GM18861 (cell line): ENCODE data around the gene CFB.
"Not testable (repeated sequence)": the region's sequence is repeated elsewhere in the genome, so short reads cannot be mapped to it uniquely, and the experiment has no call there.

Source experiments
- ATAC-seq: cut with Tn5 transposase; IDR thresholded peaks from one replicate; pipeline ENCODE4 v1.9.1; 2021; ENCODE audit not compliant: unreplicated experiment

The CFB gene

GRCh38 chr6:31970604-31971271 is 24.8 kb downstream of the CFB start:
- ATAC-seq: no peak

GRCh38 chr6:31971279-31971992 is 25.5 kb downstream of the CFB start:
- ATAC-seq: no peak

GRCh38 chr6:31971993-31972708 is 26.3 kb downstream of the CFB start, which contains the start of gene DXO:
DXO (minus strand) TSS chr6:31972138; CDS start chr6:31971675, 463 bp downstream.
- ATAC-seq: peak; percentile 76

DNA sequence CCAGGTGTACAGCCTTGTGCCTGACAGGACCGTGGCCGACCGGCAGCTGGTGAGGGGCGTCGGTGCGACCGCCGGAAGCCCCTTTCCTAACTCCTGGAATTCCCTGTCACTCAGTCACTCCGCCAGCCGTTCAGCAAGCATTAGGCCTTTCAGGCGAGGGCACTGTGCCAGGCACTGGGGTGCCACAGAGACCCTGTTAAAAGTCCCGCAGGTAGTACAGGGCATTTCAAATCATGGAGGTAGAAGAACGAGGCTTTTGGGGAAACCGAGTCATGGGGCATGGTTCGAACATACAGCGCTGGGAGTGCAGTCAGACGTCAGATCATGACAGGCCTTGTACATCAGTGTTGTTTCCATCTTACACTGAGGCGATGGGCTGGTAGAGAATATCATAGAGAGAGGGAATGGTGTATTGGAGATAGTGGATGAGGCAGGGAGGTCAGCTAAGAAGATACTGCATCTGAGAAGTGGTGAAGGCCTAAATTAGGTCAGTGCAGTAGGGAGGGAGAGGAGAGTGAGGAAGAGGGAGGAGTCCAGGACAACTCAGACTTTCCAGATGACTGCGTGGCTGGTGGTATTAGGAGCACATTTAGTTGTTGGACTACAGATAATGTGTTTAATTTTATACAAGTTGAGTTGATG is 26.9 kb downstream of the CFB start:
- ATAC-seq: no peak

- not testable (repeated sequence) for ATAC-seq
Measured at GRCh38 chr6:31976065-31976464, 30.2 kb downstream of the CFB start.

- no peak for ATAC-seq
Measured at GRCh38 chr6:31977816-31978431, 32.0 kb downstream of the CFB start.

DNA sequence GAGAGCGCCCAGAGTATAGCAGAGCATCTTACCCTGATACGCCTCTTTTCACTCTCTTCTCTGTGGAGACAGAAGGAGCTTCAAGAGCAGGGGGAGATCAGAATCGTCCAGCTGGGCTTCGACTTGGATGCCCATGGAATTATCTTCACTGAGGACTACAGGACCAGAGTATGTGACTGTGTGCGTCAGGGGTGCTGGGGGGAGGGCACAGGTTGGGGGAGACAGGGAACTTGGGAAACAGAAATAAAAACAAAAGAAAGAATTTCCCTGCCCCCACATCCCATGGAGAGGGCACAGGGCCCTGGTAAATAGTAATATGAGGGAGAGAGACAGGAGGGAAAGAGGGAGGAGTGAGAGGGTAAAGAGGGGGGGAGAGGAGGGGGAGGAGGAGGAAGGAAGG is 32.9 kb downstream of the CFB start:
- no peak for ATAC-seq

DNA sequence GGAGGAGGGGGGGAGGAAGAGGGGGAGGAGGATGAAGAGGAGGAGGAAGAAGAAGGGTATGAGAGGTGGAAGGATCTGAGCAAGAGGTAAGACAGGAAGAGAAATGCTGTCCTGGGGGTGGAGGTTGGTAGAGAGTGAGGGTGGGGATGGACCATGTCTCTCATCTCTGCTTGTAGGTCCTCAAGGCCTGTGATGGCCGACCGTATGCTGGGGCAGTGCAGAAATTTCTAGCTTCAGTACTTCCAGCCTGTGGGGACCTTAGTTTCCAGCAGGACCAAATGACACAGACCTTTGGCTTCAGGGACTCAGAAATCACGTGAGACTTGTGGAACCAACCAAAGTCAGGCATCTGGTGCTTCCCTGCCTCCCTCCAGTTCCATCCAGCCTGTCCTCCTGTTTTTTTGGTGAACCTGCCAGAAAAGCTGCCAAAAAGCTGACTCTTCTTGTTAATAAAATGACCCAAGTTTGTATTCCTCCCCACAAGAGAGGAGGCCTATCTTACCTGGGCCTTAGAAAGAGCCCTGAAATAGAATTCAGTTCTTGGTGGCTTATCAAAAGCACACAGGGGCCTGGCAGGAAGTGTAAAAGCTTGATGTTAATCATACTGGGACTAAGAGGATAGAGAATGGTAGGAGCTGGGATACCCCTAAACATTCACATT is 33.5 kb downstream of the CFB start:
- ATAC-seq: no peak

- ATAC-seq: not testable (repeated sequence)
Measured at GRCh38 chr6:31980195-31980876, 34.4 kb downstream of the CFB start.

DNA sequence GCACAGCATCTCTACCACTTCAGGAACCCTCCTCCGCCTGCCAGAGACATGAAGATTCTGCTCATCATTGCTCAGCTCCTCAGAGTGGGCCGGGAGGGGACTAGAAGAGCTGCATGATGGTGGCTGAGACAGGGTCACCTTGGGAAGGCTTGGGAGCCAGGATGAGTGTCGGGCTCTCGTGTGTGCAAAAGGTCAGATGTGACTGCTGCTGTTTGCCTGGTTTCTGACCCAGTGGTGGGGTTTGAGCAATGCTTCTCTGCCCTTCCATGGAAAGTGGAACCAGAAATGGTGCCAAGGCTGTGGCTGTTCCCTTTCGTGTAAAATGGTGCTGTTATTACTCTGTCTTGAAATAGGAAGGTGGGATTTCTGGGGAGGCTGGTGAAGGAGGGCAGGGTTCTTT is 35.1 kb downstream of the CFB start:
- ATAC-seq: not testable (repeated sequence)

DNA sequence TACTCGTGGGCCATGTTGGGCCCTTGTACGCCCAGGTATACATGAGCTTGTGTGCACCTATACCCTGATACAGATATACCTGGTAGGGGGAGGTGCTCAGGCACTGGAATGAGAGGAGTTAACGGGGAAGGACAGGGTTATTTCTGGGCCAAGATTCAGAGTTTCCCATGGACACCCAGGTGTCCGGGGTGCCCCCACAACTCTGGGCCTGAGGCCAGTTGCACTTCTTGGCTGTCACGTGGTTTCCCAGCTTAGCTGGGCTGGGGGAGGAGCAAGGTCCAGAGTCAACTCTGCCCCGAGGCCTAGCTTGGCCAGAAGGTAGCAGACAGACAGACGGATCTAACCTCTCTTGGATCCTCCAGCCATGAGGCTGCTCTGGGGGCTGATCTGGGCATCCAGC is 35.8 kb downstream of the CFB start, which contains the start of gene C4A:
Gene C4A (plus strand): TSS at position 314 of the 400 bp plus-strand sequence. CDS start 51 bp downstream, at position 365.
- ATAC-seq: not testable (repeated sequence)

- ATAC-seq: not testable (repeated sequence)
Measured at GRCh38 chr6:31989363-31989762, 43.5 kb downstream of the CFB start.

GRCh38 chr6:31994421-31994820 is 48.5 kb downstream of the CFB start:
- not testable (repeated sequence) for ATAC-seq

DNA sequence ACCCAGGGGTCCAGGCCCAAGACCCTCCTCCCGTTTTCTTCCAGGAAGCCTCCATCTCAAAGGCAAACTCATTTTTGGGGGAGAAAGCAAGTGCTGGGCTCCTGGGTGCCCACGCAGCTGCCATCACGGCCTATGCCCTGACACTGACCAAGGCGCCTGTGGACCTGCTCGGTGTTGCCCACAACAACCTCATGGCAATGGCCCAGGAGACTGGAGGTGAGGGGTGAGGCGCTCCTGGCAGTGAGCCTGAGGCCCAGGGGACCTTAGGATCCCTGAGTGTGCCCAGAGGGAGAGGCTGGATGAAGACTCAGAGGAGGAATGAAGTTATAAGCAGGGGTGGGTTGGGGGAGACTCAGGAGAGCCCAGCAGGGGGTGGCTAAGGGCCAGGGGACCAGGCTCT is 50.5 kb downstream of the CFB start:
- not testable (repeated sequence) for ATAC-seq
